HG03060 (cell line): Measurements from ENCODE around the gene FAM124A.

ENCODE experiments used
- ATAC-seq: cut with Tn5 transposase; IDR thresholded peaks from one replicate; pipeline ENCODE4 v1.9.1; 2021; ENCODE audit warnings: low read depth, moderate number of reproducible peaks; ENCODE audit not compliant: unreplicated experiment

Gene FAM124A, protein sequence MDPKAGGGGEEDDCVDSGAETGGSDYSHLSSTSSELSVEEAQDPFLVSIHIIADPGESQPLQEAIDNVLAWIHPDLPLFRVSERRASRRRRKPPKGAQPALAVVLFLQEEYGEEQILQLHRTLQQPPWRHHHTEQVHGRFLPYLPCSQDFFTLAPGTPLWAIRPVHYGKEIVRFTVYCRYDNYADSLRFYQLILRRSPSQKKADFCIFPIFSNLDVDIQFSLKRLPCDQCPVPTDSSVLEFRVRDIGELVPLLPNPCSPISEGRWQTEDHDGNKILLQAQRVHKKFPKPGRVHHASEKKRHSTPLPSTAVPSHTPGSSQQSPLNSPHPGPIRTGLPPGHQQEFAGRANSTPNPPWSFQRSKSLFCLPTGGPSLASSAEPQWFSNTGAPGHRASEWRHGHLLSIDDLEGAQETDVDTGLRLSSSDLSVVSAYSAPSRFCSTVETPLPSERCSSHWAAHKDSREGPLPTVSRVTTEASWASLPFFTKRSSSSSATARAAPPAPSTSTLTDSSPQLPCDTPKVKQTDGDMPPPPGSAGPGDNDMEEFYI

DNA sequence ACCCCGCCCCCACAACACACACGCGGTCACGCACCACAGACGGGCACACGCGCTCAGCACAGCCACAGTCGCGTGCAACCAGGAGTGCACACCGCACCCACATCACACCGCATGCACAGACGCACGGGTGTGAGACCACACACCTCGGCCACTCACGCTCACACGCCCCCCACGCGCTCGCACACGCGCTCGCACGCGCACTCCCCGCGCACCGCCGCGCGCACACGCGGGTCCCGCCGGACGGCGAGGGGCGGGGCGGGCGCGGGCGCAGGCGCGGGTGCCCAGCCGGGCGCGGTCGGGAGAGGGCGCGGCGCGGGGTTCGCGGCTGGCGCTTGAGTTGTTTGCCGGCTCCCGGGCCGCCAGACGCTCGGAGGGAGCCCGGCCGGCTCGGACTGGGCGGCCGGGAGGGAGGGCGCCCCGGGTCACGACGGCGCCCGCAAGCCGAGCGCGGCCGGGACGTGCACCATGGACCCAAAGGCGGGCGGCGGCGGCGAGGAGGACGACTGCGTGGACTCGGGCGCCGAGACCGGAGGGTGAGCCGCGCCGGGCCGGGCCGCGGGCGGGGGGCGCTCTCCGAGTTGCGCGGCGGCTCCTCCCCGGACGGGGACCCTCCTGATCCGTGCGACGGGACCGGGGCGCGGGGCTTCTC is at the start of gene FAM124A:
Gene FAM124A (plus strand): TSS at position 362 of the 649 bp plus-strand sequence. CDS start 104 bp downstream, at position 466.
- no peak for ATAC-seq

- ATAC-seq = no peak
Observed at GRCh38 chr13:51175021-51175420, 47.2 kb upstream of the FAM124A start.

GRCh38 chr13:51175639-51176038 is 46.6 kb upstream of the FAM124A start:
- ATAC-seq = no peak

DNA sequence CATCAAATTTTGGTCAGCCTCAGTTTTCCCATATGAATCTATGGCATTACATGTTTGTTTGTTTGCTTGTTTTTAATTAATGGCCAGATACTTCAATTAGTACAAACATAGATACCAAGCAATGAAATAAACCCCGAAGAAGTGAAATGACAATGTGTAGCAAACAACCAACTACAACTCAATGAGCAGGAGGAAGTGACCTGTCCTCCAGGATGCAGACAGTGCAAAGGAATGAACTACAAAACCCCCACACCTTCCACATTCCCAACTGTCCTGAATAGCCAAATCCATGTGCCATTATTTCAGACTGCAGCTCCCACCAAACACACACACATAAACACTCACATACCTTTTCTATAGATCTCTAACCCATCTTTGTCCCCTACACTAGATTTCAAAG is 45.0 kb upstream of the FAM124A start:
- ATAC-seq = no peak

DNA sequence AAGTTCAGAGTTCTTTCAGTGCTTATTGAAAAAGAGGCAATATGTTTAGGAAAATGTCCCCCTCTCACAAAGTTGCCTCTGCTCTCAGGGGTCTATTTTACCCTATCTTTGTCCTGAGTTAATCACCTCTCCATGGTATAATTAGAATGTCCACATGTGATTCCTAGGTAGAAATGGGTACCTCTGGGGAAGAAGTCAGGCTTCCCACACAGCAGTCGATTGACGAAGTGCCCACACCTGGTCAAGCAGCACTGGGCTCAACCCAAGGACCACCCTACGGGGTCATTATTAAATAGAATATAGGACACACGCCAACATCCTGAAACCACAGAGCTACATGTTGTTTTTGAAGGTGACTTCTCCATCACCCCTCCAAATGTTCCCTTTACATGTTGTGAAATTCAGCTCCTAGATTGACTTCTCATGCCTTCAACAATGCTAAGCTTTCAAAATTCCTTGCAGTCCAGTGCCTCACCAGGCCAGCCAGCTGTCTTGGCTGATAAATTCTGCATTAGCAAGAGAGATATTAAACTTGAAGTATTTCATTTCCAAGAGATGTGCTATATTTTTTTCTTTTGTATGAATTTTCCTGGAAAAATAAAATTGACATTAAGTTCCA is 43.6 kb upstream of the FAM124A start:
- ATAC-seq = no peak

GRCh38 chr13:51179432-51179971 is 42.7 kb upstream of the FAM124A start:
- ATAC-seq = no peak

- no peak for ATAC-seq
Observed at GRCh38 chr13:51180853-51181511, 41.2 kb upstream of the FAM124A start.

- ATAC-seq = no peak
Observed at GRCh38 chr13:51181786-51182383, 40.3 kb upstream of the FAM124A start.

DNA sequence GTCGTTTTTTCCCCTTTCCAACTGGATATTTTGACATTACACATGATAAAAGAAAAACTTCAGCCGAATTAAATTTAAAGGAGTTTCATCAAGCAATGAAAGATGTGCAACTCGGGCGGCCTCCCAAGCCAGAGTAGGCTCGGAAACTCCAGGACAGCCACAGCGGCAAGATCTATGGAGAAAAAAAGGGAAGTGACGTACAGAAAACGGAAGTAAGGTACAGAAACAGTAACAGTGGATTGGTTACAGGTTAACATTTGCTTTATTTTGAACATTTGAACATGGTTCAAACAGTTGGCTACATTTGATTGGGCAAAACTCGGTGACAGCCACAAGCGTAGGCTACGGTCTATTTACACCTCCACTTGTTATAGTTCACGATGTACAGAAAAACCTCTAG is 30.5 kb upstream of the FAM124A start:
- ATAC-seq = no peak

DNA sequence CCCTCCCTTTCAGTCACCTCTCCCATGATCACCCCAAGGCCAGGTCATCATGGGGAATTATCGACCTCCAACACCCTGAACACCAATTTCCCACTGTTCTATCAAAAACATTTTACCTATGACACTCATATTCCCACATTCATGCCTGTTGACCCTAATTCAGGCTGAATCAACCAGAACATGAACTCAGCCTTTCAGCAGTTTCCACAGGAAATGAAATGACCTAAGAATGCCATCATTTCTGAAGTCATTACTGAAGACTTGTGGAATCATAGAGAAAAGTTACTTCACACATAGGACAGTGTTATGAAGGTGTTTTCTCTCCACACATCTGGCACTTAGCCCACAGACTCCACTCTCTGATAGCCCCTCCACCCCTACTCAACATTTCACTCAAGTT is 29.9 kb upstream of the FAM124A start:
- no peak for ATAC-seq

GRCh38 chr13:51193387-51193786 is 28.8 kb upstream of the FAM124A start:
- ATAC-seq = no peak

GRCh38 chr13:51194942-51195341 is 27.3 kb upstream of the FAM124A start:
- ATAC-seq = no peak

- ATAC-seq = no peak
Observed at GRCh38 chr13:51201886-51202285, 20.3 kb upstream of the FAM124A start.

DNA sequence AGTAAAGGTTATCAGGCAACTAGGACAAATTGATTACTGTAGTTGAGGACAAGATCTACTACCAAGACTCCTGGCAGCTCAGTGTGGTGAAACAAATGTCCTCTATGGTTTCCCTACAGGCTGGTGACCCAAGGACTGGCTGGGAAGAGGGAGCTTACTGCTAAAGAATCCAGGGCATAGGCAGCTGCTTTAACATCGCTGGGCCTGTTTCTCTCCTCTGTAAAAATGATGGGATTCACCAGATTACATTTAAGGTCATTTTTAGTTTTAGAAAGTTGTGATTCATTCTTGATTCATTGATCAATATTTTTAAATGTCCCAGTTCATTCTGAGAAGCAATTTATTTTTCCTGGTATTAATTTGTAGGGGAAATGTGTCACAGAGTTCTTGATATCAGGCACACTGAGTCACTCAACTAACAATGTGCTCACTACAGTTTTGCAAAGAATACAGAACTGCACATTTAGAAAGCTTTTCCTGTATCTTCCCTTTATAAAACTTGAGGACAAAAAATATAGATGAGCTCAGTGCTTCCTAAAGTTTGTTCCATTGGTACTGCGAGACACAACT is 19.6 kb upstream of the FAM124A start:
- ATAC-seq = no peak

DNA sequence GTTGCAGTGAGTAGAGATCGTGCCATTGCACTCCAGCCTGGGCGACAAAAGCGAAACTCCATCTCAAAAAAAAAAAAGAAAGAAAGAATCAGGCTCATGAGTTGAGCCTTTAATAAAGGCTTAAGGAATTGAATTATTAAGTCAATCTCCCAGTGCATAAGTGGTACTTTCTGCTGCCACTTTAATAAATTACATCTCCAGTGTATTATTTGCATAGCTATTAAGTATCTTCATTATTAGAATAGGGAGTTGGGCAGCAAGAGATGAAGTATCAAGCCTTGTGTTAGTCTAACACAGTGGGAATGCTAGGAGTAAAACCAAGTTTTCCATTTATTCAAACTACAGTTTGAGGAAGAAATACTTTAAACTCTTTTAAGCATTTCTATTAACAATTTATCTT is 15.6 kb upstream of the FAM124A start:
- no peak for ATAC-seq

DNA sequence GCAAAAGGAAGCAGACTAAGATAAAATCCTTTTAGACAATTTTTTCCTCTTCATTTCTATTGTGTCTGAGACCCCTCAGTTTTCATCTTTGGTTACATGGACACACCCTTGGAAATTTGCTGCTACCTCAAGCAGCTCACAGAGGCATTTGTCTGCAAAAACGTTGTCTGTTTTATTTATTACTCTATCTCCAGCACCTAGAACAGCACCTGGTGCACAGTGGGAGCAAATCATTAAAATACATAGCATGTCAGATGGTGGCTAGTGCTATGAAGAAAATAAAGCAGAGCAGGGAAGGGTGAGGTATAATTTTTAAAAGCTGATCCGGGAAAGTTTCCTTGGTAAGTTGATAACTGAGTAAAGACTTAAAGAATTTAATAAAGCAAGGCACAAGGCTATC is 14.3 kb upstream of the FAM124A start:
- ATAC-seq = no peak

DNA sequence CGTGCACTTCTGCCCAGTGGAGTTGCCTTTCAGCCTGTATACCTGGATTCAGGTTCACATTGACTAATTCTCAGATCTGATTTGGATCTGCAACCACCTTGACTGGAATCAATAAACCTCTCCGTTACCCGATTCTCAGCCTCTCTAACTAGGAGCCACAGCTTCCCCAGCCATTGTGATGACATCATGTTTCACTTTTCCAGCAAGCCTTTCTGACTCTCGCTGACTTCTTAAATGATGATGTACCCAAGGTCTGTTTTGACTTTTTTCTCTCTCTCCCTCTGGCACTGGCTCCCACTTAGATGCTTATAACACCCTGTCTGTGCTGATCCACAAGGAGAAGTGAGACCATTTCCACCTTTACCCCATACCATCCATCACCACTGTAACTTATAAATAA is 13.5 kb upstream of the FAM124A start:
- no peak for ATAC-seq

DNA sequence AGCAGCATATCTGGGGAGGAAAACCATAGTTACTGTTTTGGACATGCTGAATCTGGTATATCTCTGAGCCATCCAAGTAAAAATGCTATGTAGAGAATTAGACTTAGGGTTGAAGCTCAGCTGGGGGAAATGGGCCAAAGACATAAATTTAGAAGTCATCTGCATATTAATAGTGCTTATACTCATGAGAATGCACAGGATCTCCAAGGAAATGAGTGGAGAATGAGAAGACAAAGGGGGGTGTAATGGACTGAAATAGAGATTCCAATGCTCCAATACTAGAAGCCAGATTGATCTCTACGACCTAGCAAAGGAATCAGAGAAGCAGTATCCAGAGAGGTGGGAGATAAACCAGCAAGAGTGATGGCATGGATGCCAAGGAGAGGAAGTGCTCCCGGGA is 10.3 kb upstream of the FAM124A start:
- no peak for ATAC-seq

- ATAC-seq = no peak
Observed at GRCh38 chr13:51212758-51213157, 9.4 kb upstream of the FAM124A start.

DNA sequence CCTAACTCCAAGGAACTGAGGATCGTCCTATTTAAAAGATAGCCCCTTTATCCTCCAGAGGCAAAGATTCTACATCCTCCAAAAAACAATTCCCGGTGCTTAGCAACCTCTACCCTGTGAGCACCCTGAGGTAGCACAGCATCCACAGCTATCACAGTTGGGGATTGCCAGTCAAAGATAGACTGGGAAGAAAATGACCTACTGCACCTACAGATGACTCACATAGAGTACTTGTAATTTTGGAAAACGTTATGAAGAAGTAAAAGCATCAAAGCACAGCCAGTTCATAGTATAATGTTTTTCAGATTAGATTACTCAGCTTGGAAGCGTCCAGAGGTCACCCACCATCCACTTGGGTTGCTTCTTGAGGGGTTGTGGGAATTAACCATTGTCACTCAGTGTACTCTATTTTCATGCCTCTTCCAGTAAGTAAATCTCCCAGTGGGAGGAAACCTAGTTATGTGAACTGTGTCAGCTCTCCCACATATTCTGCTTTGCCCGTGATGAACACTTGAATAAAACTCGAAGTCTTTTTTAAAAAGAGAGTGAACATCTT is 8.9 kb upstream of the FAM124A start:
- ATAC-seq = no peak
